ENCODE data around the gene RABL6. TPM values are rescaled to one million over a fixed set of nuclear protein-coding genes. Genes with fewer than 3 reads are reported as not detected.

RABL6 gene
- total and polyA plus RNA-seq, 7 donors: 36.0 to 103 (median 55.9) TPM

GRCh38 chr9:136824496-136825225 is 16.9 kb downstream of the RABL6 start:
- H3K9me3 ChIP-seq: no peaks in the 10 kb centered on the region
- no peak for DNase-seq

GRCh38 chr9:136825295-136826187 is 17.8 kb downstream of the RABL6 start:
- no peak for TF ChIP-seq POLR2A (IDR thresholded peaks at IDR 0.05)
- no peak for TF ChIP-seq EP300 (IDR thresholded peaks at IDR 0.05)
- no peak for TF ChIP-seq CTCF (IDR thresholded peaks at IDR 0.05)
- no peak for TF ChIP-seq POLR2AphosphoS5 (IDR thresholded peaks at IDR 0.05)
- Histone ChIP-seq H3K4me3 (no peak overlapping the region), H3K27ac (no peak overlapping the region), H3K36me3 (peaks cover 14 to 71% (median 42%) of the 10 kb centered on the region in 4 donors), H3K27me3 (no peaks in the 10 kb centered on the region), H3K4me1 (peaks cover 0 to 18% (median 17%) of the 10 kb centered on the region in 4 donors), H3K9me3 (no peaks in the 10 kb centered on the region)
- WGBS, 2 donors: 91 to 93% methylated on average over 44 of the region's 44 CpGs
- intact Hi-C loops (cut with DNase I): no loop called here
- DNase-seq: no peak

More at GRCh38 chr9:136824496-136825225, 16.9 kb downstream of the RABL6 start:
- H3K4me3 ChIP-seq: no peak overlapping the region
- WGBS, 2 donors: 88 to 92% methylated on average over 21 of the region's 21 CpGs
- peaks cover 5 to 62% (median 34%) of the 10 kb centered on the region in 4 donors for H3K36me3 ChIP-seq
- H3K27ac ChIP-seq: no peak overlapping the region
- TF ChIP-seq EP300 (IDR thresholded peaks at IDR 0.05) (no peak), POLR2A (IDR thresholded peaks at IDR 0.05) (no peak), POLR2AphosphoS5 (IDR thresholded peaks at IDR 0.05) (no peak), CTCF (IDR thresholded peaks at IDR 0.05) (no peak)
- no peaks in the 10 kb centered on the region for H3K27me3 ChIP-seq
- H3K4me1 ChIP-seq: peaks cover 0 to 19% (median 17%) of the 10 kb centered on the region in 4 donors
- intact Hi-C loops (cut with DNase I): no loop called here

- H3K9me3 ChIP-seq: no peaks in the 10 kb centered on the region
- H3K27ac ChIP-seq: no peak overlapping the region
- no peak overlapping the region for H3K4me3 ChIP-seq
- WGBS, 2 donors: 93 to 94% methylated on average over 17 of the region's 17 CpGs
- intact Hi-C loops (cut with DNase I): no loop called here
- peaks cover 14 to 77% (median 48%) of the 10 kb centered on the region in 4 donors for H3K36me3 ChIP-seq
- H3K4me1 ChIP-seq: peaks cover 0 to 12% (median 11%) of the 10 kb centered on the region in 4 donors
- no peaks in the 10 kb centered on the region for H3K27me3 ChIP-seq
- TF ChIP-seq EP300 (IDR thresholded peaks at IDR 0.05): no peak
- no peak for TF ChIP-seq POLR2AphosphoS5 (IDR thresholded peaks at IDR 0.05)
- TF ChIP-seq CTCF (IDR thresholded peaks at IDR 0.05): no peak
- TF ChIP-seq POLR2A (IDR thresholded peaks at IDR 0.05): no peak
- no peak for DNase-seq
Measured at GRCh38 chr9:136826188-136826541, 18.4 kb downstream of the RABL6 start.

GRCh38 chr9:136826703-136827582 is 19.2 kb downstream of the RABL6 start:
- H3K36me3 ChIP-seq: peaks cover 14 to 85% (median 52%) of the 10 kb centered on the region in 4 donors
- intact Hi-C loops (cut with DNase I): no loop called here
- WGBS, 2 donors: 91 to 93% methylated on average over 24 of the region's 24 CpGs

More at GRCh38 chr9:136826703-136827582, 19.2 kb downstream of the RABL6 start:
- no peaks in the 10 kb centered on the region for H3K9me3 ChIP-seq
- TF ChIP-seq EP300 (IDR thresholded peaks at IDR 0.05): no peak
- no peak for TF ChIP-seq CTCF (IDR thresholded peaks at IDR 0.05)
- no peak for TF ChIP-seq POLR2AphosphoS5 (IDR thresholded peaks at IDR 0.05)
- no peak for TF ChIP-seq POLR2A (IDR thresholded peaks at IDR 0.05)
- no peaks in the 10 kb centered on the region for H3K27me3 ChIP-seq
- DNase-seq: no peak
- no peak overlapping the region for H3K27ac ChIP-seq
- H3K4me3 ChIP-seq: no peak overlapping the region
- peaks cover 0 to 4% (median 4%) of the 10 kb centered on the region in 4 donors for H3K4me1 ChIP-seq
